IMR-90 (cell line): ENCODE results near the gene DCUN1D5. TPM values are rescaled to one million over a fixed set of nuclear protein-coding genes. Genes with fewer than 3 reads are reported as not detected.

Source experiments
- ATAC-seq: fragments of 200-7000 bp; cut with Tn5 transposase; 2 replicates; pipeline ENCODE4 v1.9.1; 2020; ENCODE audit warnings: low read depth, mild to moderate bottlenecking, moderate library complexity
- BruUV-seq: library from RNA; stranded (reverse); fragments of 400-500 nt; replicated peaks from 2 replicates; lab custom pipeline; 2021; lab: Mats Ljungman, UMichigan
- CTCF ChIA-PET: fragments of 300-600 bp; formaldehyde crosslinking; extraction: SDS; loops from one replicate; lab custom pipeline; 2021; ENCODE audit warnings: antibody characterized with exemption; lab: Yijun Ruan, JAX
- POLR2A ChIA-PET: fragments of 300-600 bp; sonication (Branson Sonifier 250); formaldehyde crosslinking; loops from one replicate; lab custom pipeline; 2022; ENCODE audit warnings: antibody characterized with exemption; ENCODE audit not compliant: unreplicated experiment; lab: Charles Lee
- DNase-seq: peaks from one replicate; pipeline ENCODE4 v3.0.0; 2013
- H2AFZ ChIP-seq: replicated peaks from 2 replicates; pipeline ENCODE3; 2013; ENCODE audit warnings: low read length, mild to moderate bottlenecking; ENCODE audit not compliant: poor library complexity
- H2AK5ac ChIP-seq: 2 replicates; pipeline ENCODE4 v1.6.1; 2013; ENCODE audit warnings: low read depth, low read length, inconsistent platforms
- H2AK9ac ChIP-seq: replicated peaks from 2 replicates; pipeline ENCODE3; 2013; ENCODE audit warnings: mild to moderate bottlenecking, low read depth, low read length, moderate library complexity; ENCODE audit not compliant: poor library complexity
- H2BK120ac ChIP-seq: 2 replicates; pipeline ENCODE4 v1.6.1; 2013; ENCODE audit warnings: low read depth, low read length, inconsistent platforms
- H2BK15ac ChIP-seq: 3 replicates; pipeline ENCODE4 v1.6.1; 2013; ENCODE audit warnings: low read depth, low read length, inconsistent platforms
- H2BK20ac ChIP-seq: 2 replicates; pipeline ENCODE4 v1.6.1; 2013; ENCODE audit warnings: low read depth, mild to moderate bottlenecking, inconsistent platforms, low read length, moderate library complexity
- H2BK5ac ChIP-seq: 2 replicates; pipeline ENCODE4 v1.6.1; 2013; ENCODE audit warnings: mild to moderate bottlenecking, low read depth, low read length, inconsistent platforms; ENCODE audit not compliant: poor library complexity, severe bottlenecking
- H3K14ac ChIP-seq: replicated peaks from 2 replicates; pipeline ENCODE4 v1.6.1; 2013; ENCODE audit warnings: low read depth, low read length, inconsistent platforms
- H3K18ac ChIP-seq: 2 replicates; pipeline ENCODE4 v1.6.1; 2013; ENCODE audit warnings: low read depth, low read length, control low read depth
- H3K23ac ChIP-seq: 2 replicates; pipeline ENCODE4 v1.6.1; 2013; ENCODE audit warnings: low read depth, low read length, inconsistent platforms
- H3K27ac ChIP-seq: 2 replicates; pipeline ENCODE4 v1.5.1; 2013; ENCODE audit warnings: mild to moderate bottlenecking, control low read depth, low read length; ENCODE audit not compliant: insufficient read depth
- H3K27me3 ChIP-seq: 2 replicates; pipeline ENCODE4 v1.6.1; 2013; ENCODE audit warnings: low read length; ENCODE audit not compliant: control insufficient read depth, insufficient read depth
- H3K36me3 ChIP-seq: 2 replicates; pipeline ENCODE4 v1.6.1; 2013; ENCODE audit warnings: low read length, mixed read lengths; ENCODE audit not compliant: control insufficient read depth, insufficient read depth
- H3K4ac ChIP-seq: 2 replicates; pipeline ENCODE4 v1.6.1; 2013; ENCODE audit warnings: low read depth, low read length, inconsistent platforms
- H3K4me1 ChIP-seq: 2 replicates; pipeline ENCODE4 v1.6.1; 2013; ENCODE audit warnings: low read length, mixed read lengths; ENCODE audit not compliant: control insufficient read depth, insufficient read depth
- H3K4me2 ChIP-seq: 2 replicates; pipeline ENCODE4 v1.6.1; 2013; ENCODE audit warnings: low read depth, mild to moderate bottlenecking, control low read depth, low read length, moderate library complexity
- H3K4me3 ChIP-seq: 2 replicates; pipeline ENCODE4 v1.5.1; 2013; ENCODE audit warnings: low read depth, mild to moderate bottlenecking, control low read depth, low read length, moderate library complexity; ENCODE audit not compliant: insufficient read depth
- H3K56ac ChIP-seq: 2 replicates; pipeline ENCODE4 v1.6.1; 2013; ENCODE audit warnings: low read length, inconsistent platforms; ENCODE audit not compliant: insufficient read depth; ENCODE audit errors: extremely low read depth
- H3K79me1 ChIP-seq, 2 experiments: 2 replicates each; pipeline ENCODE4 v1.6.1; 2013; ENCODE audit warnings: low read length in 2 of 2, inconsistent platforms in 1 of 2, low read depth in 1 of 2
- H3K9ac ChIP-seq: 2 replicates; pipeline ENCODE4 v1.6.1; 2013; ENCODE audit warnings: low read depth, low read length, control low read depth
- H3K9me1 ChIP-seq: 2 replicates; pipeline ENCODE4 v1.6.1; 2013; ENCODE audit warnings: low read length, inconsistent platforms; ENCODE audit not compliant: insufficient read depth
- H3K9me3 ChIP-seq: 2 replicates; pipeline ENCODE4 v1.6.1; 2013; ENCODE audit warnings: low read length; ENCODE audit not compliant: control insufficient read depth, insufficient read depth
- H4K20me1 ChIP-seq: 2 replicates; pipeline ENCODE4 v1.6.1; 2013; ENCODE audit warnings: low read length, inconsistent platforms; ENCODE audit not compliant: insufficient read depth
- H4K5ac ChIP-seq: 2 replicates; pipeline ENCODE4 v1.6.1; 2013; ENCODE audit warnings: mild to moderate bottlenecking, low read depth, low read length, control low read depth
- H4K8ac ChIP-seq, 2 experiments: 2 replicates each; pipeline ENCODE4 v1.6.1; 2013; ENCODE audit warnings: low read depth in 2 of 2, low read length in 2 of 2, control low read depth in 1 of 2, inconsistent platforms in 1 of 2
- H4K91ac ChIP-seq: 2 replicates; pipeline ENCODE4 v1.6.1; 2013; ENCODE audit warnings: low read depth, low read length, inconsistent platforms; ENCODE audit not compliant: insufficient read depth
- BHLHE40 ChIP-seq: fragments of 150-350 bp; IDR thresholded peaks from 2 replicates; pipeline ENCODE4 v1.6.1; 2016; ENCODE audit warnings: mild to moderate bottlenecking, low read depth, low read length
- CEBPB ChIP-seq: IDR thresholded peaks from 2 replicates; pipeline ENCODE4 v1.6.1; 2012; ENCODE audit warnings: low read depth, low read length, improper control_type of control experiment
- CHD1 ChIP-seq: IDR thresholded peaks from 2 replicates; pipeline ENCODE4 v1.6.1; 2012; ENCODE audit warnings: low read depth, low read length, improper control_type of control experiment
- CTCF ChIP-seq: conservative IDR thresholded peaks from 2 replicates; pipeline ENCODE4 v1.5.1; 2012; ENCODE audit warnings: mild to moderate bottlenecking, low read depth, low read length, improper control_type of control experiment
- ELK1 ChIP-seq: fragments of 150-350 bp; IDR thresholded peaks from 2 replicates; pipeline ENCODE4 v1.6.1; 2016; ENCODE audit warnings: low read depth, mild to moderate bottlenecking, low read length, moderate library complexity, borderline replicate concordance
- FOS ChIP-seq: fragments of 150-350 bp; IDR thresholded peaks from 2 replicates; pipeline ENCODE4 v1.6.1; 2016; ENCODE audit warnings: low read depth, low read length
- MAFK ChIP-seq: IDR thresholded peaks from 2 replicates; pipeline ENCODE4 v1.6.1; 2012; ENCODE audit warnings: low read depth, low read length, improper control_type of control experiment
- MAZ ChIP-seq: IDR thresholded peaks from 2 replicates; pipeline ENCODE4 v1.6.1; 2012; ENCODE audit warnings: low read depth, mild to moderate bottlenecking, low read length, improper control_type of control experiment, moderate library complexity, borderline replicate concordance
- MXI1 ChIP-seq: IDR thresholded peaks from 2 replicates; pipeline ENCODE4 v1.6.1; 2012; ENCODE audit warnings: low read depth, mild to moderate bottlenecking, low read length, moderate library complexity, borderline replicate concordance
- POLR2A ChIP-seq: IDR thresholded peaks from 2 replicates; pipeline ENCODE4 v1.6.1; 2012; ENCODE audit warnings: mild to moderate bottlenecking, low read depth, low read length
- RAD21 ChIP-seq: IDR thresholded peaks from 2 replicates; pipeline ENCODE4 v1.6.1; 2012; ENCODE audit warnings: low read length, improper control_type of control experiment
- RCOR1 ChIP-seq: IDR thresholded peaks from 2 replicates; pipeline ENCODE4 v1.6.1; 2012; ENCODE audit warnings: mild to moderate bottlenecking, low read length, improper control_type of control experiment; ENCODE audit not compliant: insufficient replicate concordance
- RFX5 ChIP-seq: IDR thresholded peaks from 2 replicates; pipeline ENCODE4 v1.8.0; 2012; ENCODE audit warnings: low read depth, mild to moderate bottlenecking, low read length, moderate library complexity
- SMC3 ChIP-seq: fragments of 150-350 bp; IDR thresholded peaks from 2 replicates; pipeline ENCODE4 v1.6.1; 2016; ENCODE audit warnings: low read depth, mild to moderate bottlenecking, antibody characterized with exemption, low read length, moderate library complexity
- USF2 ChIP-seq: fragments of 150-350 bp; IDR thresholded peaks from 2 replicates; pipeline ENCODE4 v1.6.1; 2017; ENCODE audit warnings: mild to moderate bottlenecking, antibody characterized with exemption, low read length, low read depth
- WGBS, 2 experiments: methylation state at CpG; one replicate each; pipeline versions ENCODE4 v1.1.5 to v1.1.7; 2013; ENCODE audit warnings: missing lambda C conversion rate in 2 of 2; ENCODE audit not compliant: insufficient read length in 1 of 2; ENCODE audit errors: extremely low coverage in 2 of 2; 5-methylcytosine and 5-hydroxymethylcytosine counted together
- dilution Hi-C: fragments of 300-500 bp; cut with HindIII; formaldehyde crosslinking; loops from one replicate; pipeline ENCODE4 v1.14.3; 2018; ENCODE audit warnings: low sequenced_read_pairs; ENCODE audit not compliant: unreplicated experiment
- in situ Hi-C: fragments of 300-500 bp; cut with MboI; formaldehyde crosslinking; loops from 3 replicates; pipeline ENCODE4 v1.14.3; 2019; ENCODE audit warnings: low sequenced_read_pairs, inconsistent platforms, mixed read lengths
- intact Hi-C: fragments of 100-400 bp; cut with micrococcal nuclease; formaldehyde crosslinking; loops from 2 replicates; pipeline ENCODE4 v1.10.0; 2022
- polyA plus RNA-seq, 3 experiments: library from polyadenylated mRNA; depleted of rRNA; stranded (reverse); fragments of >200 nt; gene quantifications; 2 replicates each; pipeline ENCODE4 v1.2.3, GENCODE V29; 2012; ENCODE audit warnings: low replicate concordance in 1 of 3
- total RNA-seq: library from RNA; depleted of rRNA; stranded (reverse); fragments of >200 nt; gene quantifications from 2 replicates; pipeline ENCODE4 v1.2.3, GENCODE V29; 2012

The DCUN1D5 gene
- total and polyA plus RNA-seq, 2 of the 4 experiments (the other 2 are of a cell fraction): 47.8 to 58.3 TPM

- Histone ChIP-seq H3K4me3 (peak overlapping the region; percentile 71), H3K56ac (peak overlapping the region; percentile 62), H3K79me1 (peaks cover 5 to 10% of the 10 kb centered on the region in 2 experiments; a peak in 2 of 4 replicates), H3K9me3 (no peaks in the 10 kb centered on the region), H3K36me3 (0 out of 2 replicates have a peak, but pooled peaks cover 2% of the 10 kb centered on the region), H2AK9ac (peak overlapping the region; percentile 19), H3K27ac (peak overlapping the region; percentile 79), H4K20me1 (no peaks in the 10 kb centered on the region), H4K91ac (peak overlapping the region; percentile 48), H2BK20ac (no peak overlapping the region), H3K14ac (peak overlapping the region; percentile 73), H2AFZ (peak overlapping the region; percentile 96), H2BK15ac (peak overlapping the region; percentile 10; the same call in 1 of the 3 replicates), H3K4ac (peak overlapping the region; percentile 42), H3K18ac (peak overlapping the region; percentile 30), H3K27me3 (0 out of 2 replicates have a peak, but pooled peaks cover under 1% of the 10 kb centered on the region), H3K4me2 (peak overlapping the region; percentile 84), H4K8ac (peak overlapping the region; percentile 50 to 86; a peak in 3 of 4 replicates), H3K23ac (peak overlapping the region; percentile 76), H2AK5ac (no peak overlapping the region), H3K9ac (peak overlapping the region; percentile 64), H4K5ac (peak overlapping the region; percentile 62), H2BK5ac (peak overlapping the region; percentile 10), H3K9me1 (no peaks in the 10 kb centered on the region), H3K4me1 (no peaks in the 10 kb centered on the region), H2BK120ac (peak overlapping the region; percentile 16)
- no TSS peak for BruUV-seq
- DNase-seq (no peak), ATAC-seq (0 out of 2 replicates have a peak, but pooled peaks have one; percentile 1)
- in situ Hi-C loops (no loop called here), intact Hi-C loops (loop anchor here (5.0 kb wide), 1 partner anchor 492 kb away; no protein-coding TSS in a partner anchor), dilution Hi-C loops (no loop called here)
- ChIA-PET CTCF (interaction anchor here (0.5 to 1.3 kb wide), 11 partner anchors 9 to 492 kb away, joined by 3 to 10 read pairs (median 3); partner anchors contain the start of gene DCUN1D5), POLR2A (no interaction called here)
- WGBS, 2 experiments: no CpG with 5 or more reads among the region's 26 CpGs
- TF ChIP-seq RAD21 (no peak), RCOR1 (no peak), MAZ (no peak), SMC3 (no peak), CHD1 (no peak), USF2 (no peak), MXI1 (no peak), CTCF (no peak), CEBPB (no peak), BHLHE40 (no peak), FOS (no peak), MAFK (no peak), POLR2A (no peak), ELK1 (no peak), RFX5 (no peak)
Measured at GRCh38 chr11:103109818-103110388, 17.9 kb upstream of the DCUN1D5 start.
